Calu3 (cell line): ENCODE results near the gene KRT4. TPM values are rescaled to one million over a fixed set of nuclear protein-coding genes. Genes with fewer than 3 reads are reported as not detected.

Experiments used
- BruUV-seq: library from RNA; stranded (reverse); fragments of 400-500 nt; replicated peaks from 2 replicates; lab custom pipeline; 2021; lab: Mats Ljungman, UMichigan
- CTCF ChIA-PET: fragments of 300-600 bp; sonication (Branson Sonifier 250); formaldehyde crosslinking; loops from one replicate; lab custom pipeline; 2022; ENCODE audit warnings: antibody characterized with exemption; lab: Charles Lee
- DNase-seq: peaks from one replicate; pipeline ENCODE4 v3.0.0; 2022
- H3K27ac Mint-ChIP-seq: one replicate; pipeline ENCODE4 v1.8.0; 2022; ENCODE audit warnings: mixed read lengths; ENCODE audit not compliant: unreplicated experiment
- H3K27me3 Mint-ChIP-seq: one replicate; pipeline ENCODE4 v1.8.0; 2022; ENCODE audit warnings: mixed read lengths; ENCODE audit not compliant: unreplicated experiment
- H3K36me3 Mint-ChIP-seq: one replicate; pipeline ENCODE4 v1.8.0; 2022; ENCODE audit warnings: mild to moderate bottlenecking, moderate library complexity, mixed read lengths; ENCODE audit not compliant: insufficient read depth, unreplicated experiment
- H3K4me1 Mint-ChIP-seq: one replicate; pipeline ENCODE4 v1.8.0; 2022; ENCODE audit warnings: mild to moderate bottlenecking, low read depth, mixed read lengths; ENCODE audit not compliant: unreplicated experiment
- H3K4me3 Mint-ChIP-seq: one replicate; pipeline ENCODE4 v1.8.0; 2022; ENCODE audit warnings: mild to moderate bottlenecking, low read depth, moderate library complexity, mixed read lengths; ENCODE audit not compliant: unreplicated experiment
- H3K9me3 Mint-ChIP-seq: one replicate; pipeline ENCODE4 v1.8.0; 2022; ENCODE audit warnings: low read depth, mixed read lengths; ENCODE audit not compliant: unreplicated experiment
- CTCF ChIP-seq: fragments of 200-600 bp; IDR thresholded peaks from one replicate; pipeline ENCODE4 v1.8.0; 2022; ENCODE audit warnings: antibody characterized with exemption; ENCODE audit not compliant: unreplicated experiment
- intact Hi-C: fragments of 100-400 bp; cut with micrococcal nuclease; formaldehyde crosslinking; loops from one replicate; pipeline ENCODE4 v1.10.0; 2022; ENCODE audit not compliant: unreplicated experiment
- total RNA-seq: library from RNA; stranded (reverse); gene quantifications from 2 replicates; pipeline ENCODE4 v1.2.3, GENCODE V29; 2022

The KRT4 gene
- total RNA-seq, 1 experiment from 2014 or later = not detected

GRCh38 chr12:52760623-52761022 lies 53.3 kb downstream of the KRT4 start:
- BruUV-seq = no TSS peak
- Mint-ChIP-seq H3K36me3 (no peaks in the 10 kb centered on the region), H3K4me1 (no peaks in the 10 kb centered on the region), H3K9me3 (no peaks in the 10 kb centered on the region), H3K27me3 (peaks cover 3% of the 10 kb centered on the region), H3K27ac (no peak overlapping the region), H3K4me3 (no peak overlapping the region)
- CTCF ChIA-PET = no interaction called here
- TF ChIP-seq CTCF = no peak
- DNase-seq = no peak
- intact Hi-C loops = no loop called here

GRCh38 chr12:52759695-52760094 lies 54.2 kb downstream of the KRT4 start:
- DNase-seq = no peak
- intact Hi-C loops = no loop called here
- no TSS peak for BruUV-seq
- CTCF ChIA-PET = no interaction called here
- Mint-ChIP-seq H3K27me3 (no peaks in the 10 kb centered on the region), H3K36me3 (no peaks in the 10 kb centered on the region), H3K9me3 (no peaks in the 10 kb centered on the region), H3K27ac (no peak overlapping the region), H3K4me1 (no peaks in the 10 kb centered on the region), H3K4me3 (no peak overlapping the region)
- no peak for TF ChIP-seq CTCF

- H3K27me3 Mint-ChIP-seq = no peaks in the 10 kb centered on the region
- H3K27ac Mint-ChIP-seq = no peak overlapping the region
- BruUV-seq = no TSS peak
Measured at GRCh38 chr12:52759218-52759617, 54.7 kb downstream of the KRT4 start.

GRCh38 chr12:52757449-52758176 lies 56.3 kb downstream of the KRT4 start:
- intact Hi-C loops = no loop called here

More at GRCh38 chr12:52759218-52759617, 54.7 kb downstream of the KRT4 start:
- H3K4me3 Mint-ChIP-seq = no peak overlapping the region
- no peak for DNase-seq
- no peaks in the 10 kb centered on the region for H3K9me3 Mint-ChIP-seq
- CTCF ChIA-PET = no interaction called here
- H3K4me1 Mint-ChIP-seq = no peaks in the 10 kb centered on the region
- TF ChIP-seq CTCF = no peak
- intact Hi-C loops = no loop called here
- H3K36me3 Mint-ChIP-seq = no peaks in the 10 kb centered on the region

More at GRCh38 chr12:52757449-52758176, 56.3 kb downstream of the KRT4 start:
- Mint-ChIP-seq H3K4me3 (no peak overlapping the region), H3K4me1 (no peaks in the 10 kb centered on the region), H3K9me3 (no peaks in the 10 kb centered on the region), H3K27me3 (peaks cover 16% of the 10 kb centered on the region), H3K27ac (no peak overlapping the region), H3K36me3 (no peaks in the 10 kb centered on the region)
- TF ChIP-seq CTCF = no peak
- no TSS peak for BruUV-seq
- DNase-seq = no peak
- CTCF ChIA-PET = no interaction called here

Other genes with a start within 250 kb of the KRT4 start
- not detected in 2 replicates for gene KRT74, start 240.3 kb downstream of the KRT4 start, total RNA-seq
- gene KRT72, start 212.7 kb downstream of the KRT4 start, total RNA-seq = not detected in 2 replicates
- not detected in 2 replicates for gene KRT73, start 195.6 kb downstream of the KRT4 start, total RNA-seq
- not detected in 2 replicates for gene KRT2, start 161.9 kb downstream of the KRT4 start, total RNA-seq
- gene KRT1, start 133.7 kb downstream of the KRT4 start, total RNA-seq = not detected in 2 replicates
- gene KRT77, start 110.6 kb downstream of the KRT4 start, total RNA-seq = not detected in 2 replicates
- not detected in 2 replicates for gene KRT76, start 36.8 kb downstream of the KRT4 start, total RNA-seq
- gene KRT3, start 18.0 kb downstream of the KRT4 start, total RNA-seq = not detected in 2 replicates
- gene KRT79, start 20.2 kb upstream of the KRT4 start, total RNA-seq = 0.24 TPM in 1 of 2 replicates, not detected in the other
- 0.59 and 0.69 TPM in 2 replicates for gene KRT78, start 34.9 kb upstream of the KRT4 start, total RNA-seq
- gene KRT8, start 91.0 kb upstream of the KRT4 start, total RNA-seq = 2,474 and 2,821 TPM in 2 replicates
- gene KRT18, start 135.0 kb upstream of the KRT4 start, total RNA-seq = 1,777 and 1,816 TPM in 2 replicates
- 242 and 272 TPM in 2 replicates for gene EIF4B, start 192.3 kb upstream of the KRT4 start, total RNA-seq
- 1.3 and 4.7 TPM in 2 replicates for gene TNS2, start 235.9 kb upstream of the KRT4 start, total RNA-seq